OCI-LY3 (cell line): Measurements from ENCODE around the gene NFIA.

Source experiments
- EZH2phosphoT487 ChIP-seq: fragments of 200-600 bp; shearing (Covaris generic); IDR thresholded peaks from 2 replicates; pipeline ENCODE4 v1.6.1; 2018; ENCODE audit warnings: antibody characterized with exemption, mixed run types, low read depth
- TF ChIP-seq, protein P1 (sequence below): fragments of 200-600, 300-600 bp; sonication (generic); IDR thresholded peaks from 2 replicates; pipeline ENCODE4 v1.5.1; 2014; ENCODE audit warnings: antibody characterized with exemption, low read length, low read depth

- TF ChIP-seq, protein P1, sequence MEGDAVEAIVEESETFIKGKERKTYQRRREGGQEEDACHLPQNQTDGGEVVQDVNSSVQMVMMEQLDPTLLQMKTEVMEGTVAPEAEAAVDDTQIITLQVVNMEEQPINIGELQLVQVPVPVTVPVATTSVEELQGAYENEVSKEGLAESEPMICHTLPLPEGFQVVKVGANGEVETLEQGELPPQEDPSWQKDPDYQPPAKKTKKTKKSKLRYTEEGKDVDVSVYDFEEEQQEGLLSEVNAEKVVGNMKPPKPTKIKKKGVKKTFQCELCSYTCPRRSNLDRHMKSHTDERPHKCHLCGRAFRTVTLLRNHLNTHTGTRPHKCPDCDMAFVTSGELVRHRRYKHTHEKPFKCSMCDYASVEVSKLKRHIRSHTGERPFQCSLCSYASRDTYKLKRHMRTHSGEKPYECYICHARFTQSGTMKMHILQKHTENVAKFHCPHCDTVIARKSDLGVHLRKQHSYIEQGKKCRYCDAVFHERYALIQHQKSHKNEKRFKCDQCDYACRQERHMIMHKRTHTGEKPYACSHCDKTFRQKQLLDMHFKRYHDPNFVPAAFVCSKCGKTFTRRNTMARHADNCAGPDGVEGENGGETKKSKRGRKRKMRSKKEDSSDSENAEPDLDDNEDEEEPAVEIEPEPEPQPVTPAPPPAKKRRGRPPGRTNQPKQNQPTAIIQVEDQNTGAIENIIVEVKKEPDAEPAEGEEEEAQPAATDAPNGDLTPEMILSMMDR: no peak
- TF ChIP-seq EZH2phosphoT487: no peak
Measured at GRCh38 chr1:61052395-61053225, 29.8 kb upstream of the NFIA start.
